H9 (cell line): ENCODE data around the gene USP22. TPM values are rescaled to one million over a fixed set of nuclear protein-coding genes. Genes with fewer than 3 reads are reported as not detected.

Source experiments
- DNase-seq: peaks from one replicate; pipeline ENCODE4 v3.0.0-alpha.2; 2017
- H2AFZ ChIP-seq: one replicate; pipeline ENCODE4 v1.6.1; 2013; ENCODE audit warnings: mild to moderate bottlenecking, low read length, control low read depth, moderate library complexity
- H2AK5ac ChIP-seq: 2 replicates; pipeline ENCODE4 v1.6.1; 2013; ENCODE audit warnings: low read length, control low read depth, mixed read lengths; ENCODE audit not compliant: insufficient read length
- H2BK120ac ChIP-seq: one replicate; pipeline ENCODE4 v1.6.1; 2013; ENCODE audit warnings: low read depth, mild to moderate bottlenecking, low read length, control low read depth, inconsistent platforms; ENCODE audit not compliant: poor library complexity, severe bottlenecking
- H2BK12ac ChIP-seq: 2 replicates; pipeline ENCODE4 v1.6.1; 2013; ENCODE audit warnings: low read length, control low read depth, mixed read lengths, low read depth; ENCODE audit not compliant: insufficient read length
- H2BK15ac ChIP-seq: 2 replicates; pipeline ENCODE4 v1.6.1; 2013; ENCODE audit warnings: low read depth, low read length, control low read depth
- H2BK20ac ChIP-seq: one replicate; pipeline ENCODE4 v1.6.1; 2013; ENCODE audit warnings: low read depth, mild to moderate bottlenecking, low read length, control low read depth, inconsistent platforms; ENCODE audit not compliant: poor library complexity, severe bottlenecking
- H2BK5ac ChIP-seq: 2 replicates; pipeline ENCODE4 v1.6.1; 2013; ENCODE audit warnings: low read length, control low read depth, mixed read lengths; ENCODE audit not compliant: insufficient read length
- H3K14ac ChIP-seq: 2 replicates; pipeline ENCODE4 v1.6.1; 2013; ENCODE audit warnings: low read length, control low read depth; ENCODE audit not compliant: insufficient read depth
- H3K18ac ChIP-seq: 2 replicates; pipeline ENCODE4 v1.6.1; 2013; ENCODE audit warnings: low read depth, mild to moderate bottlenecking, mixed read lengths, low read length, control low read depth; ENCODE audit not compliant: insufficient read length
- H3K23ac ChIP-seq: 2 replicates; pipeline ENCODE4 v1.6.1; 2013; ENCODE audit warnings: low read length, control low read depth, mixed read lengths, low read depth; ENCODE audit not compliant: insufficient read length
- H3K23me2 ChIP-seq: 2 replicates; pipeline ENCODE4 v1.6.1; 2013; ENCODE audit warnings: low read depth, mild to moderate bottlenecking, mixed read lengths, low read length, control low read depth; ENCODE audit not compliant: insufficient read length, poor library complexity, severe bottlenecking
- H3K27ac ChIP-seq: 2 replicates; pipeline ENCODE4 v1.5.1; 2013; ENCODE audit warnings: low read length, control low read depth, mixed read lengths, low read depth; ENCODE audit not compliant: insufficient read length
- H3K27me3 ChIP-seq: 2 replicates; pipeline ENCODE4 v1.6.1; 2013; ENCODE audit warnings: low read length, control low read depth, inconsistent platforms; ENCODE audit not compliant: insufficient read depth
- H3K4ac ChIP-seq: 2 replicates; pipeline ENCODE4 v1.6.1; 2013; ENCODE audit warnings: low read depth, mild to moderate bottlenecking, control low read depth, inconsistent platforms, low read length, moderate library complexity
- H3K4me1 ChIP-seq: 2 replicates; pipeline ENCODE4 v1.6.1; 2013; ENCODE audit warnings: low read length, control low read depth, inconsistent platforms; ENCODE audit not compliant: insufficient read depth
- H3K4me2 ChIP-seq: 2 replicates; pipeline ENCODE4 v1.6.1; 2013; ENCODE audit warnings: low read length, control low read depth, mixed read lengths; ENCODE audit not compliant: insufficient read length, insufficient read depth
- H3K56ac ChIP-seq: 2 replicates; pipeline ENCODE4 v1.6.1; 2013; ENCODE audit warnings: low read depth, mild to moderate bottlenecking, mixed read lengths, low read length, control low read depth; ENCODE audit not compliant: insufficient read length
- H3K79me1 ChIP-seq: 2 replicates; pipeline ENCODE4 v1.6.1; 2013; ENCODE audit warnings: low read depth, mild to moderate bottlenecking, moderate library complexity, low read length, control low read depth, inconsistent platforms; ENCODE audit not compliant: insufficient read depth, poor library complexity, severe bottlenecking
- H3K79me2 ChIP-seq: 2 replicates; pipeline ENCODE4 v1.6.1; 2013; ENCODE audit warnings: low read length, control low read depth, inconsistent platforms; ENCODE audit not compliant: insufficient read depth
- H3K9ac ChIP-seq: 2 replicates; pipeline ENCODE4 v1.6.1; 2013; ENCODE audit warnings: low read length, control low read depth, mixed read lengths; ENCODE audit not compliant: insufficient read length; ENCODE audit errors: extremely low read depth
- H3K9me3 ChIP-seq: one replicate; pipeline ENCODE4 v1.6.1; 2013; ENCODE audit warnings: low read depth, low read length, inconsistent platforms; ENCODE audit not compliant: control insufficient read depth
- H3T11ph ChIP-seq: one replicate; pipeline ENCODE4 v1.6.1; 2013; ENCODE audit warnings: mild to moderate bottlenecking, low read length, control low read depth, inconsistent platforms
- H4K20me1 ChIP-seq: one replicate; pipeline ENCODE4 v1.6.1; 2013; ENCODE audit not compliant: control insufficient read depth, insufficient read length, insufficient read depth
- H4K5ac ChIP-seq: 2 replicates; pipeline ENCODE4 v1.6.1; 2013; ENCODE audit warnings: low read depth, mild to moderate bottlenecking, mixed read lengths, low read length, control low read depth; ENCODE audit not compliant: insufficient read length
- H4K8ac ChIP-seq: replicated peaks from 2 replicates; pipeline ENCODE4 v1.6.1; 2013; ENCODE audit warnings: low read length, control low read depth, mixed read lengths, low read depth; ENCODE audit not compliant: insufficient read length
- H4K91ac ChIP-seq: 2 replicates; pipeline ENCODE4 v1.6.1; 2013; ENCODE audit warnings: low read depth, mild to moderate bottlenecking, moderate library complexity, mixed read lengths, low read length, control low read depth; ENCODE audit not compliant: insufficient read length
- H3K27ac Mint-ChIP-seq, 3 experiments: 2 replicates in 2 of 3; 3 replicates in 1 of 3; pipeline ENCODE4 v1.8.0; 2020 to 2021; ENCODE audit warnings: mixed read lengths in 3 of 3, mild to moderate bottlenecking in 1 of 3, moderate library complexity in 1 of 3
- H3K27me3 Mint-ChIP-seq: 2 replicates; pipeline ENCODE4 v1.8.0; 2021; ENCODE audit warnings: low read depth, mild to moderate bottlenecking, moderate library complexity, mixed read lengths
- H3K36me3 Mint-ChIP-seq, 3 experiments: 2 replicates in 2 of 3; 3 replicates in 1 of 3; pipeline ENCODE4 v1.8.0; 2020 to 2021; ENCODE audit warnings: low read depth in 3 of 3, mixed read lengths in 3 of 3; ENCODE audit not compliant: insufficient read depth in 1 of 3
- H3K4me1 Mint-ChIP-seq, 2 experiments: 2 replicates each; pipeline ENCODE4 v1.8.0; 2020; ENCODE audit warnings: mixed read lengths in 2 of 2
- H3K4me3 Mint-ChIP-seq, 2 experiments: 2 replicates in 1 of 2; 3 replicates in 1 of 2; pipeline ENCODE4 v1.8.0; 2020 to 2021; ENCODE audit warnings: mild to moderate bottlenecking in 2 of 2, mixed read lengths in 2 of 2, moderate library complexity in 1 of 2
- H3K9me3 Mint-ChIP-seq, 2 experiments: 2 replicates in 1 of 2; 3 replicates in 1 of 2; pipeline ENCODE4 v1.8.0; 2020; ENCODE audit warnings: mild to moderate bottlenecking in 2 of 2, mixed read lengths in 2 of 2, moderate library complexity in 1 of 2
- CTCF ChIP-seq: fragments of 200-600 bp; sonication (generic); conservative IDR thresholded peaks from 3 replicates; pipeline ENCODE4 v1.8.0; 2021; ENCODE audit warnings: antibody characterized with exemption, mild to moderate bottlenecking
- WGBS: extraction: QIAGEN DNeasy Blood & Tissue Kit; methylation state at CpG from one replicate; pipeline ENCODE4 v1.1.7; 2013; ENCODE audit warnings: missing lambda C conversion rate, low lambda C conversion rate, mixed read lengths; ENCODE audit not compliant: insufficient read length; ENCODE audit errors: extremely low coverage; 5-methylcytosine and 5-hydroxymethylcytosine counted together
- total RNA-seq: library from RNA; stranded (reverse); gene quantifications from 2 replicates; pipeline ENCODE4 v1.2.1, GENCODE V29; 2021

The USP22 gene
- total RNA-seq, 1 experiment from 2014 or later, result 345 TPM

- Histone ChIP-seq H4K8ac (no peak overlapping the region), H3K18ac (no peak overlapping the region), H3K23ac (no peak overlapping the region), H3K9me3 (no peaks in the 10 kb centered on the region), H3K27me3 (no peaks in the 10 kb centered on the region), H3K4ac (no peak overlapping the region), H4K5ac (no peak overlapping the region), H2BK12ac (no peak overlapping the region), H3K56ac (no peak overlapping the region), H2AK5ac (no peak overlapping the region), H3K14ac (no peak overlapping the region), H3K27ac (no peak overlapping the region), H3K79me2 (no peaks in the 10 kb centered on the region; the same call in 1 of the 2 replicates), H3K4me2 (no peak overlapping the region), H4K20me1 (peaks cover 2% of the 10 kb centered on the region), H2AFZ (no peak overlapping the region), H2BK15ac (no peak overlapping the region), H3K79me1 (no peaks in the 10 kb centered on the region), H3K9ac (no peak overlapping the region), H2BK5ac (no peak overlapping the region), H3T11ph (no peak overlapping the region), H3K23me2 (no peaks in the 10 kb centered on the region), H2BK120ac (no peak overlapping the region), H3K4me1 (no peaks in the 10 kb centered on the region), H2BK20ac (no peak overlapping the region), H4K91ac (no peak overlapping the region)
- Mint-ChIP-seq H3K27me3 (no peaks in the 10 kb centered on the region; the same call in 1 of the 2 replicates), H3K4me1 (peaks cover 24% of the 10 kb centered on the region in 2 experiments), H3K4me3 (no peak overlapping the region; a peak in 1 of 5 replicates), H3K9me3 (no peaks in the 10 kb centered on the region), H3K27ac (peak overlapping the region in 1 of 3 experiments; percentile 90; a peak in 2 of 7 replicates), H3K36me3 (peaks cover 50 to 90% (median 74%) of the 10 kb centered on the region in 3 experiments)
- no peak for DNase-seq
- TF ChIP-seq CTCF, result no peak
- no CpG with 5 or more reads among the region's 26 CpGs for WGBS
These were observed 40.4 kb downstream of the USP22 start for GRCh38 chr17:21002309-21003006.
